ENCODE data around the gene UGT1A6. TPM values are rescaled to one million over a fixed set of nuclear protein-coding genes. Genes with fewer than 3 reads are reported as not detected.

Gene UGT1A6
- total RNA-seq, 4 donors from 2014 or later, result 0.27 to 20.1 (median 0.58) TPM; not detected in 1

- Histone ChIP-seq H3K4me3 (no peak within 1 kb of the TSS), H3K36me3 (no peaks in the 10 kb centered on the region), H3K9me3 (peaks cover 0 to 26% (median 0%) of the 10 kb centered on the region in 3 donors), H3K27ac (no peak within 1 kb of the TSS), H3K4me1 (no peaks in the 10 kb centered on the region), H3K27me3 (peaks cover 25% of the 10 kb centered on the region)
- WGBS, 2 donors (ENCODE audit: low coverage in 1 of 2), result 50 to 100% methylated on average over 1 to 2 of the region's 2 CpGs
- TF ChIP-seq POLR2A (IDR thresholded peaks at IDR 0.05), result no peak
- TF ChIP-seq, protein P1, sequence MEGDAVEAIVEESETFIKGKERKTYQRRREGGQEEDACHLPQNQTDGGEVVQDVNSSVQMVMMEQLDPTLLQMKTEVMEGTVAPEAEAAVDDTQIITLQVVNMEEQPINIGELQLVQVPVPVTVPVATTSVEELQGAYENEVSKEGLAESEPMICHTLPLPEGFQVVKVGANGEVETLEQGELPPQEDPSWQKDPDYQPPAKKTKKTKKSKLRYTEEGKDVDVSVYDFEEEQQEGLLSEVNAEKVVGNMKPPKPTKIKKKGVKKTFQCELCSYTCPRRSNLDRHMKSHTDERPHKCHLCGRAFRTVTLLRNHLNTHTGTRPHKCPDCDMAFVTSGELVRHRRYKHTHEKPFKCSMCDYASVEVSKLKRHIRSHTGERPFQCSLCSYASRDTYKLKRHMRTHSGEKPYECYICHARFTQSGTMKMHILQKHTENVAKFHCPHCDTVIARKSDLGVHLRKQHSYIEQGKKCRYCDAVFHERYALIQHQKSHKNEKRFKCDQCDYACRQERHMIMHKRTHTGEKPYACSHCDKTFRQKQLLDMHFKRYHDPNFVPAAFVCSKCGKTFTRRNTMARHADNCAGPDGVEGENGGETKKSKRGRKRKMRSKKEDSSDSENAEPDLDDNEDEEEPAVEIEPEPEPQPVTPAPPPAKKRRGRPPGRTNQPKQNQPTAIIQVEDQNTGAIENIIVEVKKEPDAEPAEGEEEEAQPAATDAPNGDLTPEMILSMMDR (IDR thresholded peaks at IDR 0.05), result no peak
- TF ChIP-seq EP300 (IDR thresholded peaks at IDR 0.05), result no peak
- no peak for TF ChIP-seq POLR2AphosphoS5 (IDR thresholded peaks at IDR 0.05)
- ATAC-seq, result no peak
These were observed 85.3 kb downstream of the UGT1A6 start, which contains the start of gene MROH2A for GRCh38 chr2:233778030-233778429. Gene MROH2A (plus strand): TSS chr2:233778330. CDS start chr2:233779359, 1,029 bp downstream.

DNA sequence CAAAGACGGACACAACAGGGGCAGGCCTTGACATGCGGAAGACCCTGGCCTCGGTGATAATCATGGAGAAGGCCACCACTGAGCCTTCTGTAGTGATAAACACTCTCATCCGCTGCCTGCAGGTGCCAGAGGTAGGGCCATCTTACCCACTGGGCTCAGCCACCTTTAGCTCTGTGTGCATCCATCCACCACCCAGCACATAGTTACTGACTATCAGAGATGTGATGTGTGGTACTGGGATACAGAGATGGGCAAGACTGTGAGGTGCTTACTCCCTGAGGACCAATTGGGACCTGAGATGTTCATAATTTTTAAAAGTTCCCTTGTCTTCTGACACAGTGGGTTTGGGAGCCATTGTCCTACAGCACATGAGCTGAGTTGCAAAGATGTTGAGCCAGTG is 87.0 kb downstream of the UGT1A6 start:
- Histone ChIP-seq H3K4me1 (no peaks in the 10 kb centered on the region), H3K27ac (no peak overlapping the region), H3K36me3 (no peaks in the 10 kb centered on the region), H3K9me3 (peaks cover 0 to 26% (median 0%) of the 10 kb centered on the region in 3 donors), H3K4me3 (no peak overlapping the region), H3K27me3 (peaks cover 28% of the 10 kb centered on the region)
- no peak for ATAC-seq
- 100% methylated on average over 3 of the region's 4 CpGs; no CpG with 5 or more reads in 1 of the 2 donors for WGBS, 2 donors (ENCODE audit: low coverage in 1 of 2)
- TF ChIP-seq POLR2AphosphoS5 (IDR thresholded peaks at IDR 0.05) (no peak), EP300 (IDR thresholded peaks at IDR 0.05) (no peak), POLR2A (IDR thresholded peaks at IDR 0.05) (no peak)
- TF ChIP-seq, protein P1 (IDR thresholded peaks at IDR 0.05), result no peak

DNA sequence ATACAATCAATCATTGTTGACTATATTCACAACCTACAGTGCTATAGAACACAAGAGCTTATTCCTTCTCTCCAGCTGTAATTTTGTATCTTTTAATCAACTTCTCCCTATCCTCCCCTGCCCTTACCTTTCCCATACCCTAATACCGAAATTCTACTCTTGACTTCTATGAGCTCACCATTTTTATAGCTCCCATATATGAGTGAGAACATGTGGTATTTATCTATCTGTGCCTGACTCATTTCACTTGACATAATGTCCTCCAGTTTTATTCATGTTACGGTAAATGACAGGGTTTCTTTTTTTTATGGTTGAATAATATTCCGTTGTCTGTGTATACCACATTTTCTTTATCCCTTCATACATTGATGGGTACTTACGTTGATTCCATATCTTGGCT is 88.1 kb downstream of the UGT1A6 start:
- no peak for ATAC-seq
- Histone ChIP-seq H3K27me3 (peaks cover 23% of the 10 kb centered on the region), H3K36me3 (no peaks in the 10 kb centered on the region), H3K27ac (no peak overlapping the region), H3K4me1 (no peaks in the 10 kb centered on the region), H3K4me3 (no peak overlapping the region), H3K9me3 (peaks cover 0 to 19% (median 0%) of the 10 kb centered on the region in 3 donors)
- 90 to 100% methylated on average over 3 to 4 of the region's 4 CpGs for WGBS, 2 donors (ENCODE audit: low coverage in 1 of 2)
- no peak for TF ChIP-seq POLR2AphosphoS5 (IDR thresholded peaks at IDR 0.05)
- TF ChIP-seq, protein P1 (IDR thresholded peaks at IDR 0.05), result no peak
- no peak for TF ChIP-seq EP300 (IDR thresholded peaks at IDR 0.05)
- TF ChIP-seq POLR2A (IDR thresholded peaks at IDR 0.05), result no peak

GRCh38 chr2:233789554-233789953 is 96.9 kb downstream of the UGT1A6 start:
- no peak for ATAC-seq
- WGBS, 2 donors (ENCODE audit: low coverage in 1 of 2), result 80% methylated on average over 1 of the region's 7 CpGs; no CpG with 5 or more reads in 1 of the 2 donors
- no peaks in the 10 kb centered on the region for H3K36me3 ChIP-seq
- no peak overlapping the region for H3K27ac ChIP-seq
- H3K4me1 ChIP-seq, result no peaks in the 10 kb centered on the region
- no peak overlapping the region for H3K4me3 ChIP-seq
- TF ChIP-seq POLR2A (IDR thresholded peaks at IDR 0.05) (no peak), EP300 (IDR thresholded peaks at IDR 0.05) (no peak), POLR2AphosphoS5 (IDR thresholded peaks at IDR 0.05) (no peak)
- TF ChIP-seq, protein P1 (IDR thresholded peaks at IDR 0.05), result no peak
- H3K27me3 ChIP-seq, result peaks cover 4% of the 10 kb centered on the region
- no peaks in the 10 kb centered on the region for H3K9me3 ChIP-seq

DNA sequence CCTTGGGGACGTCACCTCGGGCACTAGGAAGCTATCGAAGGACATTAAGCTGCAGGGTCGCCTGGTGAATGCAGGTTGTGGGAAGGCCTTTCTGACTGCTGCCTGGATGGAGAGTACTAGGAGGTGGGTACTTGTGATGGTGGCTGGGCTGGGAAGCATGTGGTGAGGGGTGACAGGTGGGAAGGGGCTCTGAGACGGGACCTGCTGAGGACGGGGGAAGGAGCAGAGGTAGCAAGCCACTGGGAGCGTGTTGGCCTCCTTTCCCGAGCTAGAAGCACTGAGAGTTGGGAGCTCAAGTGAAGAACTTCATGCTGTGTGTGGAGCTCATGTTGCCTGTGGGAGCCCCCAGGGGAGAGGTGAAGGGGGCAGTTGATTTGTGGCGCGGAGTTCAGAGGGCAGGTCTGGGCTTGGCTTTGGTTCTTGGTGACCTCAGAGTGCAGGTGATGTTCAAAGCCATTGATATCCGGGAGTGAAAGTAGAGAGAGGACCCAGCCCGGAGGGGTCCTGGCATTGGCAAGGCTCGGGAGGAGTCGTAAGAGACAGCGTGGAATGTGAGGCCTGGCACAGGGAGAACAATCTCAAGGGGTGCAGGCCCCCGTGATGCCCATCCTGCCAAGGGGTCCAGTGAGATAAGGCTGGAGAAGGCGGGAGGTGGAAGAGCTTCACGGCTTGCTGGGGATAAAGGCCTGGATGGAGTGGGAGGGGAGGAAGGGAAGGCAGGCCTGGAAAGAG is 98.6 kb downstream of the UGT1A6 start:
- Histone ChIP-seq H3K4me3 (no peak overlapping the region), H3K9me3 (no peaks in the 10 kb centered on the region), H3K36me3 (no peaks in the 10 kb centered on the region), H3K27me3 (no peaks in the 10 kb centered on the region), H3K4me1 (no peaks in the 10 kb centered on the region), H3K27ac (no peak overlapping the region)
- 69 to 88% methylated on average over 6 to 10 of the region's 18 CpGs for WGBS, 2 donors (ENCODE audit: low coverage in 1 of 2)
- ATAC-seq, result no peak
- no peak for TF ChIP-seq EP300 (IDR thresholded peaks at IDR 0.05)
- TF ChIP-seq POLR2AphosphoS5 (IDR thresholded peaks at IDR 0.05), result no peak
- no peak for TF ChIP-seq POLR2A (IDR thresholded peaks at IDR 0.05)
- TF ChIP-seq, protein P1 (IDR thresholded peaks at IDR 0.05), result no peak
